Stomach (tissue), 4 donors: ENCODE results near the gene GUK1.

ENCODE experiments used
- POLR2A ChIP-seq, 4 donors: fragments of 450-650 bp; IDR thresholded peaks; one replicate each; pipeline ENCODE4 v1.6.1; 2016; ENCODE audit warnings: antibody characterized with exemption in 4 of 4, control low read depth in 2 of 4, mild to moderate bottlenecking in 1 of 4, moderate library complexity in 1 of 4
- TF ChIP-seq, protein P1 (sequence below), 7 experiments: fragments of 450-650 bp in 4 of 7; fragments of 200-600 bp in 3 of 7; sonication (generic) in 3 of 7; IDR thresholded peaks; one replicate each; pipeline ENCODE4 v1.5.1; 2016 to 2019; ENCODE audit warnings: antibody characterized with exemption in 7 of 7, control low read depth in 2 of 7, mild to moderate bottlenecking in 1 of 7

DNA sequence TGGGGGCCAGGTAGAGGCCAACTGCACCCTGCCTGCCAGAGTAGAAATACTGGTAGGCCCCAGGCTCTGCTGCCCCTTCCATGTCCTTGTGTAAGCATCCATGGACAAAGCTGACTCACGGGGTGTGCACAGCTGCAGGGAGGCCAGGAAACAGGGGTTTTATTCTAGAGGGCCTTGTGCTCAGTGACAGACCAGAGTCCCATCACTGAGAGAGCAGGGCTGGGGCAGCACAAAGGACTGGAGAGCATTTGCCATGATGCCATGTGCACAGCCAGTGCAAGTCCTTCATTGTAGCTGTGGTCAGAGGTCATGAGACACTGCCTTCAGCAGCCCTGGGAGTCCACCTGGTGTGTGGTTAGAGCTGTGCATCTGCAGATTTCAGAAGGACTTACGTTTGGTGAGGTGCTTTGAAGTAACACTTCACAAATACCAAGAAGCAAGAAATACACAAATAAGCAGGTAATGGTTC, 49.4 kb upstream of the GUK1 start:
- TF ChIP-seq, protein P1, sequence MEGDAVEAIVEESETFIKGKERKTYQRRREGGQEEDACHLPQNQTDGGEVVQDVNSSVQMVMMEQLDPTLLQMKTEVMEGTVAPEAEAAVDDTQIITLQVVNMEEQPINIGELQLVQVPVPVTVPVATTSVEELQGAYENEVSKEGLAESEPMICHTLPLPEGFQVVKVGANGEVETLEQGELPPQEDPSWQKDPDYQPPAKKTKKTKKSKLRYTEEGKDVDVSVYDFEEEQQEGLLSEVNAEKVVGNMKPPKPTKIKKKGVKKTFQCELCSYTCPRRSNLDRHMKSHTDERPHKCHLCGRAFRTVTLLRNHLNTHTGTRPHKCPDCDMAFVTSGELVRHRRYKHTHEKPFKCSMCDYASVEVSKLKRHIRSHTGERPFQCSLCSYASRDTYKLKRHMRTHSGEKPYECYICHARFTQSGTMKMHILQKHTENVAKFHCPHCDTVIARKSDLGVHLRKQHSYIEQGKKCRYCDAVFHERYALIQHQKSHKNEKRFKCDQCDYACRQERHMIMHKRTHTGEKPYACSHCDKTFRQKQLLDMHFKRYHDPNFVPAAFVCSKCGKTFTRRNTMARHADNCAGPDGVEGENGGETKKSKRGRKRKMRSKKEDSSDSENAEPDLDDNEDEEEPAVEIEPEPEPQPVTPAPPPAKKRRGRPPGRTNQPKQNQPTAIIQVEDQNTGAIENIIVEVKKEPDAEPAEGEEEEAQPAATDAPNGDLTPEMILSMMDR (IDR thresholded peaks at IDR 0.05) = no peak
- TF ChIP-seq POLR2A (IDR thresholded peaks at IDR 0.05) = no peak
